Activated T-cell treated with anti-CD3 and anti-CD28 coated beads, Interleukin-2, amount 50 U/mL, for 72 hours (primary cell): Measurements from ENCODE around the gene FLT1. TPM values are rescaled to one million over a fixed set of nuclear protein-coding genes. Genes with fewer than 3 reads are reported as not detected.

Experiments used
- ATAC-seq, 2 donors: fragments of 150-1000 bp; cut with Tn5 transposase; replicated peaks in 1 of 2; 2 replicates each; pipeline ENCODE4 v1.10.0; 2021; ENCODE audit warnings: moderate library complexity in 2 of 2, mild to moderate bottlenecking in 1 of 2
- DNase-seq, 2 donors: peaks; one replicate each; pipeline ENCODE4 v3.0.0; 2021 to 2022; ENCODE audit warnings: mixed read lengths in 1 of 2
- H3K27ac Mint-ChIP-seq: one replicate; pipeline ENCODE4 v1.8.0; 2022; ENCODE audit warnings: mild to moderate bottlenecking, moderate library complexity, mixed read lengths
- H3K27me3 Mint-ChIP-seq: one replicate; pipeline ENCODE4 v1.8.0; 2022; ENCODE audit warnings: low read depth, mixed read lengths
- H3K36me3 Mint-ChIP-seq, 2 donors: one replicate each; pipeline ENCODE4 v1.8.0; 2022; ENCODE audit warnings: mixed read lengths in 2 of 2, mild to moderate bottlenecking in 1 of 2; ENCODE audit not compliant: insufficient read depth in 2 of 2
- H3K4me1 Mint-ChIP-seq: one replicate; pipeline ENCODE4 v1.8.0; 2022; ENCODE audit warnings: low read depth, mixed read lengths
- H3K4me3 Mint-ChIP-seq, 2 donors: one replicate each; pipeline ENCODE4 v1.8.0; 2022; ENCODE audit warnings: mild to moderate bottlenecking in 2 of 2, mixed read lengths in 2 of 2, moderate library complexity in 2 of 2
- H3K9me3 Mint-ChIP-seq, 2 donors: one replicate each; pipeline ENCODE4 v1.8.0; 2022; ENCODE audit warnings: mixed read lengths in 2 of 2
- total RNA-seq, 2 donors: library from RNA; stranded (reverse); gene quantifications; one replicate each; pipeline ENCODE4 v1.2.3, GENCODE V29; 2022

The FLT1 gene
- total RNA-seq, 2 donors from 2014 or later = 35.8 to 43.8 TPM

DNA sequence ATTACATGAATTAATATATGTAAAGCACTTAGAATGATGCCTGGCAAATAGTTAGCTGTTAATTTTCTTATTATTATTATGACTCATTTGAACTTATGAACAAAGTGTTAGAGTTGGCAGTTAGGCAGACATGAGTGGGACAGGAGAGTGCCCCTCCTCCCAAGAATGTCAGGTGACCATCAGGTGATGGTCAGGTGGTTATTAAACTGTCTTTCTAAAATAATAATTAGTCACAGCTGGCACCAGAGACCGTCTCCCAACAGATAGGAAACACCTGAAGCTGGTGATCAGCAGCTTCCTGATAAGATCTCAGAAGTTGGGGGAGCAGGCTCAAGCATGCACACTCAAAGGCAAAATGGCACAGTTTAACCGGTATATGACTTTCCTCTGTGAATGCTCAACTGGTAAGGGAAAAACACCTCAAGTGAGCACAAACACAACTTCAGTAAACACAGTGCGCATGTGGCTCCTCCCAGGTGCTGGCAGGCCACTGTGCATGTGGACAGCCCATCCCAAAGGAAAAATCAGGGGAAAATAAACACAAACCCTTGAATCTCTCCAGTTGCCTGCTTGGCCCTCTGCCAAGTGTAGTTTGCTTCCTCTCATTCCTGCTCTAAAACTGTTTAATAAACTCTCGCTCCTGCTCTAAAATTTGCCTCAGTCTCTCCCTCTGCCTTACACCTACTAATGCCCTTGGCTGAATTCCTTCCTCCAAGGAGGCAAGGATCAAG is 54.0 kb downstream of the FLT1 start:
- no peaks in the 10 kb centered on the region for H3K4me1 Mint-ChIP-seq
- ATAC-seq (no peak), DNase-seq (no peak)
- no peaks in the 10 kb centered on the region for H3K27me3 Mint-ChIP-seq
- peaks cover 2% of the 10 kb centered on the region in 2 donors for H3K9me3 Mint-ChIP-seq
- H3K27ac Mint-ChIP-seq = no peak overlapping the region
- H3K4me3 Mint-ChIP-seq = no peak overlapping the region
- peaks cover 2 to 18% of the 10 kb centered on the region in 2 donors for H3K36me3 Mint-ChIP-seq

DNA sequence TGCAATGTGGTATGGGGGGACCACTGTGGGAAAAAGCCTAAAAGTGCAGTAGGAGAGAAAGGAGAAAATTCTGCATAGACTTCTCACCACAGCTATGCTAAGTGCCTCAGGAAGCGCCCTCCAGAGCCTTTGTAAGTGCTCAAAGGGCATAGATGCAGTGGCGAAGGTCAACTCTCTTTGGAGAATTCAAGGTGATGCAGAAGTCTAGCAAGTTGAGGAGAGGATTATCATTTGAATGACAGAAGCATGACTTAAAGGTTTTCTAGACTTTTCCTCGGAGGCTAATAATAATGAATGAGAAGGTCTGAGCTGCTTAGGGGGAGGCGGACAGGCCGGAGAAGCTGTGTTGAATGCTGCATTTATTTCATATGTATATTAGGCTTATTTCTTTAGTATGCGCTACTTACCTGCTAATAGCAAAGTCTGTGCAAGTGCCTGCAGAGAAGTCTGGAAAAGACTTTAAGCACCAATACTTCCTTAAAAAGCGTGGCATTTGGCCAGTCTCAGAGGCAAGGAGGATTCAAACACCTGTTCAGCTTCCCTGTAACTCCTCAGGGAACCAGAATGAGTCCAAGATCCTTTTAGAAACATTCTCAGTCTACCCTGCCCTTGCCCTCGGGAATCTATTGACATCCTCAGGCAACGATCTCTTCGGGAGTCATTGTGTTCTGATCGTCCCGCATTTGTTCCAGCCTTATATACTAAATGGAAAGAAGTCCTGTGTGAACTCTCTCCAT is 56.2 kb downstream of the FLT1 start:
- no peak for DNase-seq
- Mint-ChIP-seq H3K9me3 (no peaks in the 10 kb centered on the region), H3K4me1 (no peaks in the 10 kb centered on the region), H3K27ac (no peak overlapping the region), H3K4me3 (no peak overlapping the region), H3K36me3 (peaks cover 0 to 11% of the 10 kb centered on the region in 2 donors), H3K27me3 (no peaks in the 10 kb centered on the region)
- no peak for ATAC-seq

DNA sequence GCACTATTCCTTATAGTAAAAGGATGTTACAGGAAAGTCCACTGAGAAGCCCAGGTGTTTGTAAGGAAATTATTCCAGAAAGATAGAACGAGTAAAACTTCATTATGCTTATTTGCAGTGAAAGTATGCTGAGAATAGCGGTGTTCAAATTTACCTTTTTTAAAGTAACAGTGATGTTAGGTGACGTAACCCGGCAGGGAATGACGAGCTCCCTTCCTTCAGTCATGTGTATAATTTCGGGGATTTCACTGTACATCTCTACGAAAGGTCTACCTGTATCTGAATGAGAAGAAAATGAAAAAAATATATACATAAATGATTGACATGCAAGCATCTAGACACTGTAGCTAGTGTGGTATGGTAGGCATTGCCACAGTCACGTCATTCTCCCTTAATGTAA is 56.9 kb downstream of the FLT1 start:
- no peak overlapping the region for H3K27ac Mint-ChIP-seq
- H3K4me1 Mint-ChIP-seq = no peaks in the 10 kb centered on the region
- no peak for ATAC-seq
- H3K4me3 Mint-ChIP-seq = no peak overlapping the region
- DNase-seq = no peak
- H3K36me3 Mint-ChIP-seq = peaks cover 0 to 9% of the 10 kb centered on the region in 2 donors
- H3K27me3 Mint-ChIP-seq = no peaks in the 10 kb centered on the region
- H3K9me3 Mint-ChIP-seq = no peaks in the 10 kb centered on the region

DNA sequence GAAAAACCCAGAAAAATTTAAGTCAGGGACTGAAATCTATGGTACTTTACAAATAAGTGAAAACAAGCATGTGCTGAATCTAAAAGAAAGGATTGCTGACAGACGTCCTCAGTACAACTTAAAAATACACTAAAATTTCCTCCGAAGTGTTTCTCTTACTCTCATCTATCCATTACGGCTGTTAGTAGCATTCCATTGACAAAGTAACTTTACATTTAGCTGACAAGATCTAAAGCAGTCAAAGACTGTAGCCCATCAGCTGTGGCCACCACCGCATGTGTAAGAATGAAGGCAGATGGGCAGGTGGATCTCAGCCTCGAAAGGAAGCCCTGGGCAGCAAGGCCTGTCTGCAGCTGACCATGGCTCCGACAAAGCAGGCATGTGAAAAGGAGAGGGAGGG is 59.0 kb downstream of the FLT1 start:
- ATAC-seq (no peak), DNase-seq (no peak)
- H3K27ac Mint-ChIP-seq = no peak overlapping the region
- H3K9me3 Mint-ChIP-seq = no peaks in the 10 kb centered on the region
- no peaks in the 10 kb centered on the region for H3K27me3 Mint-ChIP-seq
- peaks cover 3 to 9% of the 10 kb centered on the region in 2 donors for H3K36me3 Mint-ChIP-seq
- H3K4me3 Mint-ChIP-seq = no peak overlapping the region
- H3K4me1 Mint-ChIP-seq = no peaks in the 10 kb centered on the region

DNA sequence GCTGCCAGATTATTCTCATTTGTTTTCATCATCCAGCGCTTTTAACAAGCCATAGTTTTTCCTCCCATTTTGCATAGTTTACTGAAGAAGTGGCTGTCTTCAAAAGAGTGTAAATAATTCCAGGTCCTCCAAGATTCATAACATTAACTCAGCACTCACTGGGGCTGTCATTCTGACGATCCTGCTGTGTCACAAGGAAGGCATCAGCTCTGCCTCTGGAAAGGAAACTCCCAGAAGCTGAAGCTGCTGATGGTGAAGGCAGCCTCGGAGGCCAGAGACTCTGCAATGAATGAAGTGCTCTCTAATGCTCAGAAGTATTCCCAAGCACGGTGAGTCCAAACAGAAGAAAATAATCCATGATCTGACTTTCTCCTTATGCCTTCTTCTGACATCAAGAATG is 60.0 kb downstream of the FLT1 start:
- Mint-ChIP-seq H3K4me3 (no peak overlapping the region), H3K9me3 (no peaks in the 10 kb centered on the region), H3K36me3 (peaks cover 3 to 9% of the 10 kb centered on the region in 2 donors), H3K27me3 (no peaks in the 10 kb centered on the region), H3K4me1 (no peaks in the 10 kb centered on the region), H3K27ac (no peak overlapping the region)
- DNase-seq (no peak), ATAC-seq (no peak)

DNA sequence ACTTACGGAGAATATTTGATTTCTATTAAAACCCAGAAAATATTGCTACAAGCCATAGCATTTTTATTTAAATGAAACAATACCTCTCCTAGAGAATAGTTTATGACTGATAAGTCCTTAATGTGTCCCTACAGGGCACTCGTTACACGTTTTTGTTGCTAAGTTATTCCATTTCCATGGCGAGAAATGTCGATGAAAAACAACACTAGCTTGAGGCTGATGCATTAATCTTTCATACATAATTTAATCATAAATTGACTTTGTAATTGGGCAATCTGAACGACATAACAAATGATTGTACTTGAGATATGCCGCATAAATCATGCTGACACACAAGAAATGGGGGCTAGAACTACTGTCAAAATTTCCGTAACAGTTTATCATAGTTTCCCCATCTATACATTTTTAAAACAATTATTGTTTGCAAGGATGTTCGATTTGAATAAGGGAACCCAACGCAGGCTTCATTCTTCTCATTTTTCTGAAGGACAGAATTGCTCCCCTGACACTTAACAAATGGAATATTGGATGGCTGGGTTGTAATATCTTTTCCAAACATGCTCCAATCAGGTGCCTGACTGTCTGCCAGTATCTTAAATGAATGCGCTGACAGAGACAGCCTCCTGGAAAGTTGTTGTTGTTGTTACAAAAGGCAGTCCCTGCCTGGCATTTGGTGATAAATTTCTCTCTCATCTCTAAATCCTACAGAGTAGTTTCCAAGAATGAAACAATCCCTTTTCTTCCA is 61.9 kb downstream of the FLT1 start:
- ATAC-seq (no peak), DNase-seq (no peak)
- Mint-ChIP-seq H3K4me3 (no peak overlapping the region), H3K27me3 (no peaks in the 10 kb centered on the region), H3K36me3 (peaks cover 4 to 14% of the 10 kb centered on the region in 2 donors), H3K27ac (no peak overlapping the region), H3K4me1 (no peaks in the 10 kb centered on the region), H3K9me3 (no peaks in the 10 kb centered on the region)

DNA sequence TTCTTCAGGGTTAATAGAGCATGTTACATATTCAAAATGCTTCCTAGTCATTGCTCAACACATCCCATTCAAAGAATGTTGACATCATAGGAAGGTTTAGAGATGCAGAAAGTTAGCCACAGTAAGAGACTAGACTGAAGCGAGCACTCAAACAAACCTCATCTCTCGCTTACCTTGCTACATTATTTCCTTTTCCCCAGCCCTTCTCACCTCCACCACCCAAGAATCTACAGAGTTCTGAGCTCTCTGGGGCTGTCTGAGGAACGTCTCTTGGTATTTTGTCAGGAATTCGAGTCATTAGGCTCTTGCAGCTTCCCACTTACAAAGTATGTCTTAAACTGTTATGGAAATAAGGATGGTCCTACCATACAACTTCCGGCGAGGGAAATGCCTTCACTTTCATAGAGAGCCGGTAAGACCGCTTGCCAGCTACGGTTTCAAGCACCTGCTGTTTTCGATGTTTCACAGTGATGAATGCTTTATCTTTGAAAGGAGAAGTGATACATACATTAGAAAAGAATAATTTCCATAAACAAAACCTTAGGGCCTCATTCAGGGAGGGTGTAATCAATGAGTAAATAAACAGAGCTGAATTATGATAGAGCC is 65.1 kb downstream of the FLT1 start:
- no peaks in the 10 kb centered on the region for H3K9me3 Mint-ChIP-seq
- no peak overlapping the region for H3K27ac Mint-ChIP-seq
- peaks cover 9 to 22% of the 10 kb centered on the region in 2 donors for H3K36me3 Mint-ChIP-seq
- no peak overlapping the region for H3K4me3 Mint-ChIP-seq
- H3K27me3 Mint-ChIP-seq = no peaks in the 10 kb centered on the region
- ATAC-seq (no peak), DNase-seq (no peak)
- H3K4me1 Mint-ChIP-seq = no peaks in the 10 kb centered on the region

DNA sequence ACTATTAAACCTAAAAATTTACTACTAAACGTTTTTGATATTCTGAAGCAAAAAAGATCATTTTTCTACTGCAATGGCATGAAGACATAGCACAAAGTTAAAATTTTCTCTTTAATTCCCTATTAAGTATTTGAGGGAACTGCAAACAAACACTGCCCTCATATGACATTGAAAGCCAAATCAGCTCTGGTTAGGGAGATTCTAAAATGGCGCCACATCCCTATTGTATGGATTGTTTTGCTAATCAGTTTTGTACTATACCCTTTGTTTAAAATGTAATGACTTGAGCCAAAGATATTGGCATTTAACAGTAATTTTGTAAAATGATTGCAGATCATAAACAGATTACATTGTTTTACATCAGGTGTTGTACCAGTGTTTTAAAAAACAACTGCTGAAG is 65.8 kb downstream of the FLT1 start:
- Mint-ChIP-seq H3K36me3 (peaks cover 9 to 22% of the 10 kb centered on the region in 2 donors), H3K4me1 (no peaks in the 10 kb centered on the region), H3K4me3 (no peak overlapping the region), H3K27me3 (no peaks in the 10 kb centered on the region), H3K27ac (no peak overlapping the region), H3K9me3 (no peaks in the 10 kb centered on the region)
- DNase-seq (no peak), ATAC-seq (no peak)

DNA sequence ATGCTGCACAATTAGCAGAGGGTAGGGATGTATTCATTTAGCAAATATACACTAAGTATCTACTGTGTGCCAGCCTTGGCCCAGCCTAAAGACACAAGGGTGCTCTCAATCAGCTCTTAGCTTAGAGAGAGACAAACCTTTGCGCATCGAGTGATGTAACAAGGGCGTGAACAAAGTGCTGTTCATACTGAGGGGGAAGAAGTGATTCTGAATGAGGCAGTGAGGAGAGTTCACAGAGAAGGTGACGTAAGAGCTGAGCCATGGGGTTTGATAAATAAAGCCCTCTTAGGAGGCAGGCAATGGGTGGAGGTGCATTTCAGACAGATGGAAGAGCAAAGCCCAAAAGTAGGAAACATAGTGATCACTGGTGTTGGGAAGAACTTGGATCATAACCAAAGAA is 68.5 kb downstream of the FLT1 start:
- Mint-ChIP-seq H3K27me3 (no peaks in the 10 kb centered on the region), H3K4me1 (peaks cover 17% of the 10 kb centered on the region), H3K9me3 (no peaks in the 10 kb centered on the region), H3K27ac (no peak overlapping the region), H3K36me3 (peaks cover 6 to 27% of the 10 kb centered on the region in 2 donors), H3K4me3 (no peak overlapping the region)
- DNase-seq (no peak), ATAC-seq (no peak)

DNA sequence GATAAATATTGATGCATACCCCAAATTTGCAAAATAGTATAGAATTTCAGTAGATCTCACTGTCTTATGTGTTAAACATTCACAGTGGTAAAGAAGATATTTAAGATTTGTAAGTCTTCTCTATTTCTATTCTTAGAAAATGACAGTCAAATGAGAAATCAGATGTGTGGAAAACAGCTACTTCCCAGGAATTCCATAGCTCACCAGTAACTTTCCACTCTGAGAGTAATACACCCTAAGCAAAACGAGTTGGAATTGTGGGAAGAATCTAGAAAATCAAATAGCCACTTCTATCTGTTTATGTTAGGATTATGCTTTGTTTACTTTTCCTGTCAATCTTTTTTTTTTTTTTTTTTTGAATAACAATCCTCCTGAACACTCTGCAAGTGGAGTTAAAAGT is 69.1 kb downstream of the FLT1 start:
- peaks cover 17% of the 10 kb centered on the region for H3K4me1 Mint-ChIP-seq
- H3K9me3 Mint-ChIP-seq = no peaks in the 10 kb centered on the region
- no peak overlapping the region for H3K27ac Mint-ChIP-seq
- DNase-seq = no peak
- H3K27me3 Mint-ChIP-seq = no peaks in the 10 kb centered on the region
- no peak overlapping the region for H3K4me3 Mint-ChIP-seq
- H3K36me3 Mint-ChIP-seq = peaks cover 6 to 27% of the 10 kb centered on the region in 2 donors
- ATAC-seq = no peak

DNA sequence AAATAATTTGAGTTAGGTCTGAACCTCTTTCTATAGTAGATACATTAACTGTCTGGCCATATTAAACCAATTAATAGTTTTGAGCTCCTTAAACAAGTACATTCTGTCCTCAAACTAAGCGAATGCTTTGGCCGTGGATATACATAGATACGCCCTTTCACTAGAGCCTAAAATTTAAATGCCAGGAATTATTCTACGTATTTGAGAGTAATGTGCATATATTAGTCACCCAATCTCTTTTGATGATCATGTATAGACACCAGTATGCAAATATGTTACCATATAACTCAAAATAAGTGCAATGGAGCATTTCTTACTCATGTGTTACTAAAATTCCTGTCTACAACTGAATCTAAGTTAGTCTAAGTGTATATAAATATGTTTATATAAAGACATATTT is 70.4 kb downstream of the FLT1 start:
- ATAC-seq = no peak
- no peak overlapping the region for H3K4me3 Mint-ChIP-seq
- no peak overlapping the region for H3K27ac Mint-ChIP-seq

DNA sequence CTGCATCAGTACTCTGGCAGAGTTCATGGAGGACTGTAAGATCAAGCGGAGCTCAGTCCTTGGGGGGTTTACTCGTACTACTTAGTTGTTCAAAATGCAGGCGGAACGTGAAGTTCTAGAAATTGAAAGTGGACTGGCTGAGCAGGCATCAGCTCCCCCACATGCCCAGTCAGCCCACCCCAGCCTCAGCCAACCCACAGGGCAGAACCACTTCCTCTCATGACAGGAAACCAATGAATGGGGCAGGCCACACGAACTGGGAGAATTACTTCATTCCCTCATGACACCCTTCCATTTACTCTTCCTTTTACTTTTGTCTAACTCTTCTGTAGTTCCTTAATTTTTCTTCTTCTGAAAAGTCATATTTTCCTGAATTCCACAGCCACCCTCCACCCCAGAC is 71.9 kb downstream of the FLT1 start:
- H3K27ac Mint-ChIP-seq = no peak overlapping the region
- no peaks in the 10 kb centered on the region for H3K9me3 Mint-ChIP-seq
- peaks cover 17% of the 10 kb centered on the region for H3K4me1 Mint-ChIP-seq
- DNase-seq (peak; percentile 27 to 34), ATAC-seq (peak; percentile 59 to 75)
- H3K4me3 Mint-ChIP-seq = peak overlapping the region; percentile 38 to 40
- H3K36me3 Mint-ChIP-seq = peaks cover 5 to 24% of the 10 kb centered on the region in 2 donors
- H3K27me3 Mint-ChIP-seq = no peaks in the 10 kb centered on the region

More for the DNA sequence above, 70.4 kb downstream of the FLT1 start:
- H3K36me3 Mint-ChIP-seq = peaks cover 5 to 24% of the 10 kb centered on the region in 2 donors
- H3K4me1 Mint-ChIP-seq = peaks cover 17% of the 10 kb centered on the region
- H3K9me3 Mint-ChIP-seq = no peaks in the 10 kb centered on the region
- H3K27me3 Mint-ChIP-seq = no peaks in the 10 kb centered on the region
- no peak for DNase-seq
